Gastroesophageal sphincter (tissue), 4 donors: ENCODE results near the gene NEK8. TPM values are rescaled to one million over a fixed set of nuclear protein-coding genes. Genes with fewer than 3 reads are reported as not detected.

ENCODE experiments used
- ATAC-seq: fragments of 150-250 bp; one replicate; pipeline ENCODE4 v1.9.1; 2016; ENCODE audit warnings: mild to moderate bottlenecking, moderate library complexity
- H3K27ac ChIP-seq, 4 donors: fragments of 200-600 bp; sonication (generic) in 3 of 4; 1 replicate in 3 of 4; 2 replicates in 1 of 4; pipeline ENCODE4 v1.5.1; 2016 to 2019
- H3K27me3 ChIP-seq: fragments of 200-600 bp; sonication (generic); one replicate; pipeline ENCODE4 v1.5.1; 2019
- H3K36me3 ChIP-seq, 2 donors: fragments of 200-600 bp; sonication (generic); one replicate each; pipeline ENCODE4 v1.5.1; 2019; ENCODE audit warnings: control low read depth in 1 of 2
- H3K4me1 ChIP-seq, 3 donors: fragments of 200-600 bp; sonication (generic); 1 replicate in 2 of 3; 2 replicates in 1 of 3; pipeline ENCODE4 v1.5.1; 2016 to 2019; ENCODE audit warnings: control low read depth in 2 of 3
- H3K4me3 ChIP-seq, 2 donors: fragments of 200-600 bp; sonication (generic); one replicate each; pipeline ENCODE4 v1.5.1; 2019; ENCODE audit warnings: mild to moderate bottlenecking in 1 of 2, moderate library complexity in 1 of 2
- H3K9me3 ChIP-seq, 3 donors: fragments of 200-600 bp; sonication (generic); one replicate each; pipeline ENCODE4 v1.5.1; 2017 to 2019; ENCODE audit warnings: control low read depth in 2 of 3
- CTCF ChIP-seq, 4 experiments: fragments of 200-600 bp in 2 of 4; fragments of 450-650 bp in 2 of 4; sonication (generic) in 1 of 4; IDR thresholded peaks; one replicate each; pipeline ENCODE4 v1.5.1; 2017 to 2019; ENCODE audit warnings: antibody characterized with exemption in 4 of 4, mild to moderate bottlenecking in 2 of 4, moderate library complexity in 2 of 4
- EP300 ChIP-seq: sonication (generic); formaldehyde crosslinking; IDR thresholded peaks from one replicate; pipeline ENCODE4 v1.6.1; 2017; ENCODE audit warnings: antibody characterized with exemption, mild to moderate bottlenecking
- POLR2A ChIP-seq, 2 donors: fragments of 450-650 bp; IDR thresholded peaks; one replicate each; pipeline ENCODE4 v1.6.1; 2017; ENCODE audit warnings: antibody characterized with exemption in 2 of 2, mild to moderate bottlenecking in 2 of 2, moderate library complexity in 1 of 2
- POLR2AphosphoS5 ChIP-seq: sonication (generic); formaldehyde crosslinking; IDR thresholded peaks from one replicate; pipeline ENCODE4 v1.6.1; 2017; ENCODE audit warnings: antibody characterized with exemption
- WGBS, 2 donors: methylation state at CpG; one replicate each; pipeline ENCODE4 v1.1.5; 2018; ENCODE audit warnings: low coverage in 1 of 2; 5-methylcytosine and 5-hydroxymethylcytosine counted together
- total RNA-seq, 4 donors: library from RNA; depleted of rRNA; stranded (reverse); fragments of >200 nt; gene quantifications; one replicate each; pipeline ENCODE4 v1.1.0, GENCODE V29; 2016

The NEK8 gene
- total RNA-seq, 4 donors from 2014 or later: 0.94 to 2.0 (median 1.8) TPM; not detected in 1

- WGBS, 2 donors: 59 to 100% methylated on average over 3 of the region's 7 CpGs
- H3K4me1 ChIP-seq: peaks cover 0 to 53% (median 13%) of the 10 kb centered on the region in 3 donors
- peaks cover 0 to 33% of the 10 kb centered on the region in 2 donors for H3K36me3 ChIP-seq
- H3K4me3 ChIP-seq: no peak overlapping the region
- H3K27ac ChIP-seq: peak overlapping the region in 2 of 4 donors; percentile 97
- H3K9me3 ChIP-seq: no peaks in the 10 kb centered on the region
- TF ChIP-seq POLR2A (IDR thresholded peaks at IDR 0.05) (no peak), POLR2AphosphoS5 (no peak), EP300 (no peak), CTCF (IDR thresholded peaks at IDR 0.05) (no peak)
- no peak for ATAC-seq
- H3K27me3 ChIP-seq: no peaks in the 10 kb centered on the region
Observed at GRCh38 chr17:28712705-28713415, 15.7 kb upstream of the NEK8 start.

- H3K4me1 ChIP-seq: peaks cover 0 to 67% (median 22%) of the 10 kb centered on the region in 3 donors
- no peak overlapping the region for H3K4me3 ChIP-seq
- no peak overlapping the region for H3K27ac ChIP-seq
- no peaks in the 10 kb centered on the region for H3K9me3 ChIP-seq
- ATAC-seq: no peak
- H3K27me3 ChIP-seq: no peaks in the 10 kb centered on the region
- peaks cover 0 to 33% of the 10 kb centered on the region in 2 donors for H3K36me3 ChIP-seq
- no peak for TF ChIP-seq POLR2AphosphoS5
- TF ChIP-seq CTCF (IDR thresholded peaks at IDR 0.05): no peak
- TF ChIP-seq POLR2A (IDR thresholded peaks at IDR 0.05): no peak
- TF ChIP-seq EP300: no peak
- WGBS, 2 donors: no CpG with 5 or more reads among the region's 3 CpGs
Observed at GRCh38 chr17:28714281-28714680, 14.3 kb upstream of the NEK8 start.

- peaks cover 0 to 60% (median 22%) of the 10 kb centered on the region in 3 donors for H3K4me1 ChIP-seq
- 63% methylated on average over 2 of the region's 2 CpGs; no CpG with 5 or more reads in 1 of the 2 donors for WGBS, 2 donors
- no peak for ATAC-seq
Observed at GRCh38 chr17:28715217-28715616, 13.4 kb upstream of the NEK8 start.

GRCh38 chr17:28716740-28717577, 11.6 kb upstream of the NEK8 start:
- ATAC-seq: no peak
- Histone ChIP-seq H3K4me3 (peak overlapping the region; percentile 51 to 89), H3K27me3 (no peaks in the 10 kb centered on the region), H3K27ac (peak overlapping the region; percentile 78 to 95 (median 93)), H3K36me3 (peaks cover 0 to 42% of the 10 kb centered on the region in 2 donors), H3K4me1 (peaks cover 4 to 63% (median 36%) of the 10 kb centered on the region in 3 donors), H3K9me3 (no peaks in the 10 kb centered on the region)
- no peak for TF ChIP-seq POLR2A (IDR thresholded peaks at IDR 0.05)
- TF ChIP-seq CTCF (IDR thresholded peaks at IDR 0.05): no peak
- peak; percentile 22 for TF ChIP-seq POLR2AphosphoS5
- TF ChIP-seq EP300: no peak
- WGBS, 2 donors: 5% methylated on average over 5 of the region's 63 CpGs; no CpG with 5 or more reads in 1 of the 2 donors

More at GRCh38 chr17:28715217-28715616, 13.4 kb upstream of the NEK8 start:
- TF ChIP-seq POLR2AphosphoS5 (no peak), CTCF (IDR thresholded peaks at IDR 0.05) (no peak), EP300 (no peak), POLR2A (IDR thresholded peaks at IDR 0.05) (no peak)
- peaks cover 0 to 33% of the 10 kb centered on the region in 2 donors for H3K36me3 ChIP-seq
- no peak overlapping the region for H3K27ac ChIP-seq
- H3K27me3 ChIP-seq: no peaks in the 10 kb centered on the region
- no peak overlapping the region for H3K4me3 ChIP-seq
- no peaks in the 10 kb centered on the region for H3K9me3 ChIP-seq
